ENCODE measurements around the gene KLHL10. TPM values are rescaled to one million over a fixed set of nuclear protein-coding genes. Genes with fewer than 3 reads are reported as not detected.
A peak's percentile ranks its signal among the peaks of the same experiment; 100 is the strongest.

The KLHL10 gene
- total and polyA plus RNA-seq, 2 of the 13 experiments (the other 11 are each of a cell fraction or from before 2014, with no cell fraction given), result 0.04 to 0.08 TPM

- 1% methylated on average over 25 of the region's 25 CpGs for WGBS (ENCODE audit: low lambda C conversion rate)
- peak; percentile 50; the same call in 2 of the 3 replicates for ATAC-seq
- POLR2A ChIA-PET, result interaction anchor here (0.7 to 3.1 kb wide), 22 partner anchors 9 to 176 kb away, joined by 3 to 24 read pairs (median 7); partner anchors contain the start of genes ACLY, FKBP10, JUP and KLHL10
- no peak for FAIRE-seq
- H3K36me3 ChIP-seq (replicated peaks in 1 of 2; ENCODE audit: control insufficient read depth in 1 of 2, insufficient read depth in 2 of 2, low read length in 2 of 2), result peaks cover 2 to 5% of the 10 kb centered on the region in 2 experiments
- peak overlapping the region; percentile 95 for H3K9ac ChIP-seq (ENCODE audit: insufficient read depth, low read depth, low read length)
- H4K20me1 ChIP-seq (ENCODE audit: insufficient read depth, low read length), result peaks cover 31% of the 10 kb centered on the region
- no TSS peak for BruUV-seq (replicated peaks)
- peaks cover 51% of the 10 kb centered on the region for H3K79me2 ChIP-seq (ENCODE audit: insufficient read depth, low read length)
- peak overlapping the region; percentile 88 for H3K4me2 ChIP-seq (ENCODE audit: low read depth, low read length)
- CTCF ChIA-PET (ENCODE audit: low intra/inter-chr PET ratio, low total read pairs), result no interaction called here
- intact Hi-C loops (cut with micrococcal nuclease; ENCODE audit: unreplicated experiment) (loop anchor here (10.0 kb wide), 1 partner anchor 50 kb away; the partner anchor contains the start of genes FKBP10 and P3H4), in situ Hi-C loops (cut with HindIII; ENCODE audit: extremely low pct_ligation_motif_present, low pct_unique_long_range_greater_than_20kb) (no loop called here)
- H3K9me3 ChIP-seq (ENCODE audit: low read length), result no peaks in the 10 kb centered on the region
- peak overlapping the region; percentile 79 for H3K27ac ChIP-seq (ENCODE audit: extremely low read length, insufficient read depth, low read length)
- no peak for DNase-seq (ENCODE audit: low spot score)
- H3K4me1 ChIP-seq (ENCODE audit: insufficient read depth, low read length), result peaks cover 56% of the 10 kb centered on the region
- H3K4me3 ChIP-seq (replicated peaks in 1 of 3; ENCODE audit: insufficient read depth in 1 of 3, low read depth in 2 of 3, low read length in 3 of 3), result peak overlapping the region; percentile 83 to 98 (median 91)
- H2AFZ ChIP-seq (ENCODE audit: low read length), result no peak overlapping the region
- no peaks in the 10 kb centered on the region; a peak in 1 of 5 replicates for H3K27me3 ChIP-seq (ENCODE audit: control insufficient read depth in 1 of 2, insufficient read depth in 2 of 2, low read length in 2 of 2)
- peak; percentile 37 for TF ChIP-seq ZBTB7A (CRISPR knock-in tag; IDR thresholded peaks at IDR 0.05)
- TF ChIP-seq ZNF720 (CRISPR knock-in tag; IDR thresholded peaks at IDR 0.05), result 0 out of 2 replicates have a peak, but pooled peaks have one; percentile 17
- TF ChIP-seq ZBTB14 (CRISPR knock-in tag; IDR thresholded peaks at IDR 0.05), result peak; percentile 62
- TF ChIP-seq ZNF550 (CRISPR knock-in tag; IDR thresholded peaks at IDR 0.05; ENCODE audit: borderline replicate concordance), result no peak
- TF ChIP-seq REPIN1 (CRISPR knock-in tag; IDR thresholded peaks at IDR 0.05; ENCODE audit: borderline replicate concordance, low read depth), result peak; percentile 14; the same call in 1 of the 2 replicates
- 0 out of 2 replicates have a peak, but pooled peaks have one; percentile 12 for TF ChIP-seq BORCS8-MEF2B (CRISPR knock-in tag; IDR thresholded peaks at IDR 0.05)
- TF ChIP-seq GATAD2A (CRISPR knock-in tag; IDR thresholded peaks at IDR 0.05), result 0 out of 2 replicates have a peak, but pooled peaks have one; percentile 9
- TF ChIP-seq CHD4 (IDR thresholded peaks at IDR 0.05; ENCODE audit: borderline replicate concordance, low read length), result no peak
- peak; percentile 82; the same call in 1 of the 2 replicates for TF ChIP-seq ZNF746 (CRISPR knock-in tag; IDR thresholded peaks at IDR 0.05)
- TF ChIP-seq TEF (CRISPR knock-in tag; IDR thresholded peaks at IDR 0.05), result 0 out of 2 replicates have a peak, but pooled peaks have one; percentile 30
- no peak for TF ChIP-seq NCOR1 (IDR thresholded peaks at IDR 0.05; ENCODE audit: borderline replicate concordance, low read length)
- TF ChIP-seq SP4 (CRISPR knock-in tag; IDR thresholded peaks at IDR 0.05), result no peak
- TF ChIP-seq RERE (CRISPR knock-in tag; IDR thresholded peaks at IDR 0.05; ENCODE audit: low read depth), result no peak
- 0 out of 2 replicates have a peak, but pooled peaks have one; percentile 30 for TF ChIP-seq ZFP37 (CRISPR knock-in tag; IDR thresholded peaks at IDR 0.05; ENCODE audit: borderline replicate concordance)
- 0 out of 4 replicates have a peak, but pooled peaks of 1 of the 2 experiments have one; percentile 51 for TF ChIP-seq KLF16 (CRISPR knock-in tag; IDR thresholded peaks at IDR 0.05)
Measured at GRCh38 chr17:41864498-41864835, 26.8 kb downstream of the KLHL10 start.
